ENCODE results near the gene LILRA6. TPM values are rescaled to one million over a fixed set of nuclear protein-coding genes. Genes with fewer than 3 reads are reported as not detected.

LILRA6 gene
- total RNA-seq, 1 experiment from 2014 or later: not detected

GRCh38 chr19:54253331-54254194 is 11.0 kb upstream of the LILRA6 start:
- intact Hi-C loops (cut with micrococcal nuclease): no loop called here
- no TSS peak for BruUV-seq (replicated peaks)
- H3K9ac ChIP-seq (ENCODE audit: low read length): no peak overlapping the region
- ATAC-seq (no peak), DNase-seq (ENCODE audit: low read depth, low spot score) (no peak)
- H2AFZ ChIP-seq (ENCODE audit: low read depth, low read length, poor library complexity, severe bottlenecking): no peak overlapping the region
- no peak overlapping the region for H3K4me3 ChIP-seq (replicated peaks in 1 of 2; ENCODE audit: low read depth in 1 of 2, low read length in 2 of 2)
- no peak overlapping the region for H3K4me2 ChIP-seq (ENCODE audit: low read length)
- no peaks in the 10 kb centered on the region for H3K4me1 ChIP-seq (ENCODE audit: control insufficient read depth in 1 of 2, insufficient read depth in 2 of 2, low read length in 2 of 2)
- no peaks in the 10 kb centered on the region for H3K9me3 ChIP-seq (ENCODE audit: control insufficient read depth in 1 of 2, insufficient read depth in 1 of 2, low read depth in 1 of 2, low read length in 2 of 2)
- CTCF ChIA-PET: interaction anchor here (1.3 kb wide), 1 partner anchor 13 kb away, joined by 4 read pairs; no protein-coding TSS in a partner anchor
- TF ChIP-seq SIN3A (IDR thresholded peaks at IDR 0.05; ENCODE audit: low read depth) (no peak), ELF1 (IDR thresholded peaks at IDR 0.05; ENCODE audit: borderline replicate concordance, low read depth) (no peak), MAX (IDR thresholded peaks at IDR 0.05) (no peak), CEBPB (IDR thresholded peaks at IDR 0.05; ENCODE audit: low read depth) (no peak), SRF (IDR thresholded peaks at IDR 0.05; ENCODE audit: low read depth) (no peak), POLR2AphosphoS5 (IDR thresholded peaks at IDR 0.05; ENCODE audit: low read depth, low read length) (no peak), EZH2phosphoT487 (IDR thresholded peaks at IDR 0.05; ENCODE audit: borderline replicate concordance) (no peak), CBX3 (IDR thresholded peaks at IDR 0.05; ENCODE audit: low read depth) (no peak), ZFX (IDR thresholded peaks at IDR 0.05) (no peak), EGR1 (IDR thresholded peaks at IDR 0.05; ENCODE audit: low read depth) (no peak), TCF7L2 (IDR thresholded peaks at IDR 0.05; ENCODE audit: borderline replicate concordance, extremely low read depth, insufficient read depth, insufficient read length) (no peak), POLR2A (IDR thresholded peaks at IDR 0.05; ENCODE audit: borderline replicate concordance, extremely low read depth, insufficient read depth, insufficient read length) (no peak), JUND (IDR thresholded peaks at IDR 0.05) (no peak), YY1 (IDR thresholded peaks at IDR 0.05; ENCODE audit: extremely low read depth, insufficient replicate concordance, low read depth, low read length) (no peak), EZH2 (IDR thresholded peaks at IDR 0.05) (no peak)
- TF ChIP-seq, protein P1, sequence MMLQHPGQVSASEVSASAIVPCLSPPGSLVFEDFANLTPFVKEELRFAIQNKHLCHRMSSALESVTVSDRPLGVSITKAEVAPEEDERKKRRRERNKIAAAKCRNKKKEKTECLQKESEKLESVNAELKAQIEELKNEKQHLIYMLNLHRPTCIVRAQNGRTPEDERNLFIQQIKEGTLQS (IDR thresholded peaks at IDR 0.05): no peak
- TF ChIP-seq, protein P2, sequence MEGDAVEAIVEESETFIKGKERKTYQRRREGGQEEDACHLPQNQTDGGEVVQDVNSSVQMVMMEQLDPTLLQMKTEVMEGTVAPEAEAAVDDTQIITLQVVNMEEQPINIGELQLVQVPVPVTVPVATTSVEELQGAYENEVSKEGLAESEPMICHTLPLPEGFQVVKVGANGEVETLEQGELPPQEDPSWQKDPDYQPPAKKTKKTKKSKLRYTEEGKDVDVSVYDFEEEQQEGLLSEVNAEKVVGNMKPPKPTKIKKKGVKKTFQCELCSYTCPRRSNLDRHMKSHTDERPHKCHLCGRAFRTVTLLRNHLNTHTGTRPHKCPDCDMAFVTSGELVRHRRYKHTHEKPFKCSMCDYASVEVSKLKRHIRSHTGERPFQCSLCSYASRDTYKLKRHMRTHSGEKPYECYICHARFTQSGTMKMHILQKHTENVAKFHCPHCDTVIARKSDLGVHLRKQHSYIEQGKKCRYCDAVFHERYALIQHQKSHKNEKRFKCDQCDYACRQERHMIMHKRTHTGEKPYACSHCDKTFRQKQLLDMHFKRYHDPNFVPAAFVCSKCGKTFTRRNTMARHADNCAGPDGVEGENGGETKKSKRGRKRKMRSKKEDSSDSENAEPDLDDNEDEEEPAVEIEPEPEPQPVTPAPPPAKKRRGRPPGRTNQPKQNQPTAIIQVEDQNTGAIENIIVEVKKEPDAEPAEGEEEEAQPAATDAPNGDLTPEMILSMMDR (IDR thresholded peaks at IDR 0.05 in 2 of 3, conservative IDR thresholded peaks at IDR 0.05 in 1 of 3; ENCODE audit: borderline replicate concordance in 1 of 3, insufficient read depth in 1 of 3, low read depth in 2 of 3, low read length in 2 of 3): no peak
- no peaks in the 10 kb centered on the region for H3K36me3 ChIP-seq (ENCODE audit: control insufficient read depth in 1 of 2, insufficient read depth in 2 of 2, low read length in 2 of 2)
- H3K9me2 ChIP-seq (ENCODE audit: insufficient read depth): no peaks in the 10 kb centered on the region
- RAD21 ChIA-PET (ENCODE audit: low non-redundant PET in 1 of 2, low total read pairs in 2 of 2, uncharacterized antibody in 2 of 2, unreplicated experiment in 2 of 2): no interaction called here
- POLR2A ChIA-PET: no interaction called here
- no peaks in the 10 kb centered on the region for H4K20me1 ChIP-seq (ENCODE audit: insufficient read depth)
- H3K27ac ChIP-seq (ENCODE audit: low read depth, low read length): no peak overlapping the region
- no peaks in the 10 kb centered on the region for H3K79me2 ChIP-seq (ENCODE audit: insufficient read depth, low read length)
- peaks cover 14% of the 10 kb centered on the region for H3K27me3 ChIP-seq (ENCODE audit: insufficient read depth, low read length)

All from HCT116 (cell line).